Stimulated activated CD8-positive, alpha-beta memory T cell treated with anti-CD3 and anti-CD28 coated beads, Interleukin-12 subunit alpha, Interleukin-12 subunit beta, amount 100 ng/mL, for 1 hour (primary cell): ENCODE results near the gene ACTR2.
"Not testable (repeated sequence)": the region's sequence is repeated elsewhere in the genome, so short reads cannot be mapped to it uniquely, and the experiment has no call there.

Source experiments
- DNase-seq: peaks from one replicate; pipeline ENCODE4 v3.0.0-alpha.2; 2020; ENCODE audit warnings: low read depth

The ACTR2 gene

DNA sequence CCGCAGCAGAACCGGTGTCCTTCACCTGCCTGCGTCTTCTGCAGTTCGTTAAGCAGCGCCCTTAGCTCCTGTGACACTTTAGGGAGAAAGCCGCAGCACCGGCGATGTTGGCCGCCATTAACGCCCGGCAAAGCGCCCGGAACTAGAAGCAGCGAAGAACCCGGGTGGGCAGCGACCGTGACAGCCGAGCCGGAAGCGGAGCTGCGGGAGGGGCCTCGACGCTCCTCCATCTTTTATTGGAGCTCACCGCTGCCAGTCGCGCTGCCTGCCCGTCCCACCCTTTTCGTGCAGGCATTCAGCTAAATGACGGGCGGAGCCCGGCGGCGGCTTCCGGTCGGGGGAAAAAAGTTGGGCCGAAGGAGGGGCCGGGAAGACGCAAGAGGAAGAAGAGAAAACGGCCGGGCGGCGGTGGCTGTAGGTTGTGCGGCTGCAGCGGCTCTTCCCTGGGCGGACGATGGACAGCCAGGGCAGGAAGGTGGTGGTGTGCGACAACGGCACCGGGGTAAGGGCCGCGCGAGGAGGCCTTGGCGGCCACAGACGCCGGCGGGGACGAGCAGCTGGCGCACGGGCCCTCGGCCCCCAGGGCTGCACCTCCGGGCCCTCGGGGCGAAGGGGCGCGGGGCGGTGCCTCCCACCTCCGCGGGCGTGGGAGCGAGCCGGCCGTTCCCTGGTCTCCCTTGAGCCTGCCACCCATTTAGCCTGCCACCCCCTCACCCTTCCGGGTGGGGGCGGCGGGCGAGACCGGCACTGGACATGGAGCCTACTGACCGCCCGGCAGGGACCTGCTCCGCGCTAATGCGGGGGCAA, at the start of gene ACTR2:
TSS of gene ACTR2 (plus strand) at position 376 of the 807 bp plus-strand sequence. CDS start at position 455, 79 bp downstream.
- peak; percentile 90 for DNase-seq

DNA sequence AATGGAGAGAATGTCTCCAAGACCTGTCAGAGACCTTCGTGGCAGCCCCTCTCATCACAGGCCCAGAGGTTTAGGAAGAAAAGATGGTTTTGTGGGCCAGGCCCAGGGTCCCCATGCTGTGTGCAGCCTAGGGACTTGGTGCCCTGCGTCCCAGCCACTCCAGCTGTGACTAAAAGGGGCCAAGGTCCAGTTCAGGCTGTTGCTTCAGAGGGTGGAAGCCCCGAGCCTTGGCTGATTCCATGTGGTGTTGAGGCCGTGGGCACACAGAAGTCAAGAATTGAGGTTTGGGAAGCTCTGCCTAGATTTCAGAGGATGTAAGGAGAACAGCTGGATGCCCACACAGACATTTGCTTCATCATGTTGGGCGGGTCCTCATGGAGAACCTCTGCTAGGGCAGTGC, 45.1 kb upstream of the ACTR2 start:
- DNase-seq, result no peak

- DNase-seq, result not testable (repeated sequence)
Measured at GRCh38 chr2:65183406-65183805, 44.2 kb upstream of the ACTR2 start.

DNA sequence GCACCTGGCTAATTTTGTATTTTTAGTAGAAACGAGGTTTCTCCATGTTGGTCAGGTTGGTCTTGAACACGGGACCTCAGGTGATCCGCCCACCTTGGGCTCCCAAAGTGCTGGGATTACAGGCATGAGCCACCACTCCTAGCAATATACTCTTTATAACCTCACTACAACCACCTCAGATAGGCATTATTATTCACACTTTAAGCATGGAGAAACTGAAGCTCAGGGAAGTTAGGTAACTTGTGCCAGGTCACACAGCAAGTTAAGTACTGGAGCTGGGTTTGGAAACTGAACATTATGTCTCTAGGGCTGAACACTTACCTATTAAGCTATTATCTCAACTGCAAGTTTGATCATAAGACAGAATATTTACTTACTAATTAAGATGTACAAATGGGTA, 42.6 kb upstream of the ACTR2 start:
- no peak for DNase-seq

- DNase-seq, result no peak
Measured at GRCh38 chr2:65186093-65186868, 41.4 kb upstream of the ACTR2 start.

DNA sequence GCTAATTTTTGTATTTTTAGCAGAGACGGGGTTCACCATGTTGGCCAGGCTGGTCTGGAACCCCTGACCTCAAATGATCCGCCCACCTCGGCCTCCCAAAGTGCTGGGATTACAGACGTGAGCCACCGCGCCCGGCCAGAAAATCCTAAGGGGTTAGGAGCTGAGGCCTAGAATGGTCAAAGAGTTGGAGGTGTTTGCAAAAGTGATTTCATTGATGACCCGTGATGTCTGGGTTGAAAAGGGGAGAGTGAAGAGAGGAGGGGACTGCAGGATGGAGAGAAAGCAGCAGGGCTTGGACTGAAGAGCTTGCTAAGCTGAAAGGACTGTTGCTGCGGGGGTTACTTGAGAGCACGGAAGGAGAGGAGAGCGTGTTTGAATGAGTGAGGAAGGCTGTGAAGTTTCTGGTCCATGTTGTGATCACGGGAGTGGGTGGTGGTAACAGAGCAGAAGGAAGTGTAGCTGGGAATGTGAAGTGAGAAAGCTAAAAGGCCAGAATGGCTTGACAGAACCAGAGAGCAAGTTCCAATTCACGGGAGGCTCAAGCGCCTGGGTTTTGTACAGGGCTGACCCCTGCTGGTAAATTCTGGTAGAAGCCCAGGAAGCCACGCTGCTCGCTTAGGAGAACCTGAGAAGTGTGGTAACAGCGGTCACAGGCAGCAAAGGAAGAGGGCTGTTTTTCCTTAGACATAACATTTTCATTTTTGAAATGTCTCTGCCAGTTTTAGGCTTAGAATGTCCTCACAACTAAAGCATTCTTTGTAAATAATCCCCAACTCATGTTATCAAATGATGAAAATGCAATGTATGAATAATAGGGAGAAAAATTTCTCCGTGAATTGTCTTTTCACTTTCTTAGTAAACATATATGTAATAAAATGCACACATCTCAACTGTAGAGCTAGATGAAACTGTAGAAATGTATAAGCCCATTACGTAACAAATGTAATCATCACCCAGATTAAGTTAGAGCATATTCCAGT, 40.5 kb upstream of the ACTR2 start:
- DNase-seq, result peak; percentile 33

- no peak for DNase-seq
Measured at GRCh38 chr2:65193446-65193845, 34.2 kb upstream of the ACTR2 start.

DNA sequence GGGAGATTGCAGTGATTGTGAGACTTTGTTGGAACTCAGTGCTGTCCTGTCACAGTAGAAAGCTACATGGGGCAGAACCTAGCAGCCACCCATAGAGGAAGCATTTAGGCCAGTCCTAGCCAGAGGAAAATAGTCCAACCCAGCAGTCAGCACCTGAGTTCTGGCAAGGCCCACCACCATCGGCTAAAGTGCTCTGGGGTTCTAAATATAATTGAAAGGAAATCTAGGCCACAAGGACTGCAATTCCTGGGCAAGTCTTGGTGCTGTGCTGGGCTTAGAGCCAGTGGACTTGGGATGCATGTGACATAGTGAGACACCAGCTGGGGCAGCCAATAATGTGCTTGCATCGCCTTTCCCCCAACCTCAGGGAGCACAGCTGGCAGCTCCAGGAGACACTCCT, 28.9 kb upstream of the ACTR2 start:
- no peak for DNase-seq

- no peak for DNase-seq
Measured at GRCh38 chr2:65199166-65199565, 28.5 kb upstream of the ACTR2 start.

GRCh38 chr2:65199891-65200290, 27.7 kb upstream of the ACTR2 start:
- no peak for DNase-seq

DNA sequence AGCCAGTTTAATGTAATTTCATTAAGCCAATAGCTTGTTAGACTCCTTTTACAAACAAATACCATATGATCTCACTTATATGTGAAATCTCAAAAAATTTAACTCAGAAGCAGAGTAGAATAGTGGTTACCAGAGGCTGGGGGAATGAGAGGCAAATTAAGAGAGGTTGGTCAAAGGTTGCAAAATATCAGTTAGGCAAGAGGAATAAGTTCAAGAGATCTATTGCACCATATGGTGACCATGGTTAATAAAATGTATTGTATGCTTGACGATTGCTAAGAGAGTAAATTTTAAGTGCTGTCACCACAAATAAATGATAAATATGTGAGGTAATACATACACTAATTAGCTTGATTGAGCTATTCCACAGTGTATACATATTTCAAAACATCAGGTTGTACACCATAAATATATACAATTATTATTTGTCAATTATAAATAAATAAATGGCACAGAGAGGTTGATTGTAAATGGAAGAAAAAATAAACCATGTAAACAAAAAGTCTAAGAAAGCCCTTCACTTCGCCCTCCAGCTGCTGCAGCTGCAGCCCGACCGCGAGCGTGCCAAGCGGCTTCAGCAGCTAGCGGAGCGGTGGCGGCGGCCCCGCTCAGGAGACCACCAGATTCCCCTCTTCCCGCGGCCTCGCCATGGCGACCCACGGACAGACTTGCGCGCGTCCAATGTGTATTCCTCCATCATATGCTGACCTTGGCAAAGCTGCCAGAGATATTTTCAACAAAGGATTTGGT, 23.0 kb upstream of the ACTR2 start:
- no peak for DNase-seq

DNA sequence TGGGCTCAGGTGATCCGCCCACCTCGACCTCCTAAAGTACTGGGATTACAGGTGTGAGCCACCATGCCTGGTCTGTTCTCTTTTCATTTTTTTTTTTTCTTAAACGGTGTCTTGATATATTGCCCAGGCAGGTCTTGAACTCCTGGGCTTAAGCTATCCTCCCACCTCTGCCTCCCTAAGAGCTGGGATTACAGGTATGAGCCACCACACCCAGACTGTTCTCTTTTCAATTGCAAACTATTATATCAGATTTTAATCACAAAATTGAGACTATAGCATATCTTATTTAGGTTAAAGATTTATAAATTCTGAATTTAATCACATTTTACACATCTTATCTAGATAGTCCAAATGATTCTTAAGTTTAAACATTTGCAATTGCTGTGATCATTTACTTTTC, 15.5 kb upstream of the ACTR2 start:
- no peak for DNase-seq

DNA sequence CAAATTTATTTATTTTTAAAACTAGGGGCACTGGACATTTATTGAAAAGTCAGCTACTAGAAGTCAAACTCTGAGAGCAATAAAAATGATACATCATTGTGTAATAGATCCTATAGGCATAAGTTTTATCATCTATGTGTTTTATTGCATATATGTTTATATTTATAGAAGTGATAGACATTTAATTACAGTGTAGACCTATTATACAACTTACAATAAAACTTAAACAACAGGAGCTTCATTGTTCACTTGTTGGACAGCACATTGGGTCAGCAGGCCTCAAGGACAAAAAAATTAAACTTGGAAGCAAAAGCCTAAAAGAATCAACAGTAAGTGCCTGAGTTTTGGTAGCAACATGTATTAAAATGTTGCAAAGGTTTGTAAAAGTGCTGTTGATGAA, 15.0 kb upstream of the ACTR2 start:
- no peak for DNase-seq

- no peak for DNase-seq
Measured at GRCh38 chr2:65213035-65213434, 14.6 kb upstream of the ACTR2 start.

DNA sequence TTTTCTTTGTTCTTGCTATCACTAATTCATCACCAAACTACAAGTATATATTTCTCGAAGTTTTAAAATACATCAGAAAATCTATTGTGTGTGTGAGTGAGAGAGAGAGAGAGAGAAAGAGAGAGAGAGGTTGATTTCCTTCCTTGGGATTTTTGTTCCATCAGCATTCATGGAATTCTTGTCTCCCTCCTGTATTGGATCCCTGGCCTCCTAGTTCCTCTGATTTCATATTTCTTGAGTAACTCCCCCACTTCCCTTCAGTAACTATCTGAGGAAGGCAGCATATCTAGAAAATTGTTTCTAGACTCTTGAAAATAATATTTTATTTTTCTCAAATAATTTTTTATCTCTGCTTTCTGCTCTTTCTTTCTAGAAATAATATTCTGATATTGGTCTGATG, 13.3 kb upstream of the ACTR2 start:
- DNase-seq, result no peak

- no peak for DNase-seq
Measured at GRCh38 chr2:65214843-65215242, 12.8 kb upstream of the ACTR2 start.

GRCh38 chr2:65215946-65216345, 11.7 kb upstream of the ACTR2 start:
- DNase-seq, result no peak

DNA sequence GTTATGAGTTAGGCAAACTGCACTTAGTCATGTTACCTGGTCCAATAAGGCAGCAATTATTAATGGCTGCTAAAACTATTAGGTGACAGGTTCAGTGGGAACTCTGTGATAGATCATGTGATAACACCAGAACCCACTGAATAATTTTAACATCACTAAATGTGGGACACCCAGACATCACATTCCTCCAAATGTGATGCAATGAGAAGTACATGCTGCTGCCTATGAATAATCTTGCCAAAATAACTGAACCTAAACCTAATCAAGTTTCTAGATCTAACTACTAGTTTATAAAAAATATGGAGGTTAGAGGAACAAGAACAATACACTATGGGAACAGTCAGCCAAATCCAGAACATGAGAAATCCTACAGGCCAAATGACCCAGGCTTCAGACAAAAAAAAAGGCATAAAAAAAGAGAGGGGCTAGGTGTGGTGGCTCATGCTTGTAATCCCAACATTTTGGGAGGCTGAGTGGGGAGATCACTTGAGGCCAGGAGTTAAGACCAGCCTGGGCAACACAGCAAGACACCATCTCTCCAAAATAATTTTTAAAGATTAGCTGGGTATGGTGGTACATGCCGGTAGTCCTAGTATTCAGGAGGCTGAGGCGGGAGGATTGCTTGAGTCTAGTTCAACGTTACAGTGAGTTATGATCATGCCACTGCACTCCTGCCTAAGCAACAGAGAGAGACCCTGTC, 7.0 kb upstream of the ACTR2 start:
- no peak for DNase-seq

DNA sequence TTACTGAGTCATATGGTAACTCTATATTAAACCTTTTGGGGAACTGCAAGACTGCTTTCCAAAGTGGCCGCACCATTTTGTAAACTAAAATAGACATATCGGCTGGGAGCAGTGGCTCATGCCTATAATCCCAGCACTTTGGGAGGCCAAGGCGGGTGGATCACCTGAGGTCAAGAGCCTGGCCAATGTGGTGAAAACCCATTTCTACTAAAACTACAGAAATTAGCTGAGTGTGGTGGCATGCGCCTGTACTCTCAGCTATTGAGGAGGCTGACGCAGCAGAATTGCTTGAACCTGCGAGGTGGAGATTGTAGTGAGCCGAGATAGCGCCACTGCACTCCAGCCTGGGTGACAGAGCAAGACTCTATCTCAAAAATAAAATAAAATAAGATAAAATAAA, 6.4 kb upstream of the ACTR2 start:
- DNase-seq, result not testable (repeated sequence)

- no peak for DNase-seq
Measured at GRCh38 chr2:65227020-65227455, 593 bp upstream of the ACTR2 start.

GRCh38 chr2:65228263-65228750, 676 bp downstream of the ACTR2 start:
- DNase-seq, result no peak
